K562 (cell line): ENCODE measurements around the gene GAB4. TPM values are rescaled to one million over a fixed set of nuclear protein-coding genes. Genes with fewer than 3 reads are reported as not detected.

Source experiments
- AFF1 ChIP-seq, 2 experiments: fragments of 450-650 bp; IDR thresholded peaks; 2 replicates each; pipeline ENCODE4 v1.6.1; 2018; ENCODE audit warnings: mild to moderate bottlenecking in 2 of 2, low read depth in 1 of 2; ENCODE audit not compliant: partially characterized antibody in 2 of 2
- GTF2E2 ChIP-seq: fragments of 200-800 bp; sonication (Bioruptor generic); IDR thresholded peaks from 2 replicates; pipeline ENCODE4 v1.6.1; 2016; ENCODE audit warnings: missing genetic modification characterization, missing compliant biosample characterization
- GTF3C2 ChIP-seq: IDR thresholded peaks from 3 replicates; pipeline ENCODE4 v1.6.1; 2011; ENCODE audit warnings: borderline replicate concordance, mild to moderate bottlenecking, moderate library complexity; ENCODE audit not compliant: insufficient read length; ENCODE audit errors: extremely low read depth
- KLF1 ChIP-seq: fragments of 450-650 bp; IDR thresholded peaks from 2 replicates; pipeline ENCODE4 v1.6.1; 2016; ENCODE audit warnings: missing genetic modification characterization, missing compliant biosample characterization
- PHTF2 ChIP-seq: fragments of 250-450 bp; sonication (Bioruptor Pico); IDR thresholded peaks from 2 replicates; pipeline ENCODE4 v1.5.0; 2021; ENCODE audit warnings: mild to moderate bottlenecking
- TARDBP ChIP-seq: fragments of 450-650 bp; IDR thresholded peaks from 2 replicates; pipeline ENCODE4 v1.6.1; 2016
- ZNF133 ChIP-seq: fragments of 250-450 bp; sonication (Bioruptor Pico); IDR thresholded peaks from 2 replicates; pipeline ENCODE4 v1.4.0; 2020; ENCODE audit warnings: mild to moderate bottlenecking
- ZNF41 ChIP-seq: fragments of 250-450 bp; sonication (Bioruptor Pico); conservative IDR thresholded peaks from 2 replicates; pipeline ENCODE4 v1.4.0; 2020; ENCODE audit warnings: mild to moderate bottlenecking
- polyA plus RNA-seq, 8 experiments: library from polyadenylated mRNA; depleted of rRNA in 4 of 8; stranded (reverse) in 5 of 8; unstranded in 3 of 8; fragments of >200 nt; fragmentation: Nextera tagmentation in 2 of 8; fragmentation: Illumina TruSeq in 1 of 8; extraction: Ambion mirVana in 2 of 8; extraction: Trizol in 1 of 8; gene quantifications; 2 replicates each; pipeline versions ENCODE4 v1.2.1 to v1.2.3, GENCODE V29; 2011 to 2014; ENCODE audit warnings: inconsistent platforms in 1 of 8, missing spikeins in 1 of 8
- total RNA-seq, 7 experiments: library from RNA; depleted of rRNA in 6 of 7; stranded (reverse); fragments of >200 nt in 6 of 7; fragmentation: Illumina TruSeq in 2 of 7; extraction: Trizol in 2 of 7; gene quantifications; 2 replicates each; pipeline versions ENCODE4 v1.2.1 to v1.2.3, GENCODE V29; 2011 to 2021; ENCODE audit warnings: low replicate concordance in 1 of 7

Gene GAB4
- total and polyA plus RNA-seq, 9 of the 15 experiments (the other 6 are each of a cell fraction or from before 2014, with no cell fraction given): 0.04 to 0.11 (median 0.04) TPM; not detected in 6

DNA sequence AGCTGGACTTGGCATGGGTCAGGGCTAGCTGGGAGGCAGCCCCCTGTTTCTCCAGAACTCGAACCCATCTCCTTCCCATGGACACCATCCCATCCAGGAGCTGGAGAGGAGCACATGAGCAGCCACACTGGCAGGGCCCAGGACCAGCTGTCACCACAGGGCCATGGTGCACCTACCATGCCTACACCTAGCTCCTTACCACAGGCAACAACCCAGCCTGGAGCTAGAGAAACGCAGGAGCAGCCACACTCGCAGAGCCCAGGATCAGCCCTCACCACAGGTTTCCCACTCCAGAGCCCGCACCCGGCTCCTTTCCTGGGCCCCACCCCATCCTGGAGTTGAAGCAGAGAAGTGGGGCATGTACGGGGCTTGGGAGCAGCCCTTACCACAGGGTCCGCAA lies 50.2 kb downstream of the GAB4 start (continued):
- no peak for TF ChIP-seq PHTF2
- TF ChIP-seq KLF1 (tag): no peak
- no peak for TF ChIP-seq GTF2E2 (tag)
- no peak for TF ChIP-seq GTF3C2
- no peak for TF ChIP-seq ZNF133
- no peak for TF ChIP-seq TARDBP
- no peak for TF ChIP-seq ZNF41 (CRISPR knock-in tag)
- TF ChIP-seq AFF1 (IDR thresholded peaks at IDR 0.05; ENCODE audit: low read depth in 1 of 2, partially characterized antibody in 2 of 2): no peak
- TF ChIP-seq, all 486 proteins: peak for 0
